ACC112 (cell line): ENCODE measurements around the gene CTNS.

Experiments used
- H2AFZ ChIP-seq: fragments of 200-600 bp; sonication (generic); one replicate; pipeline ENCODE4 v1.6.0; 2017; ENCODE audit warnings: antibody characterized with exemption, low read length; ENCODE audit not compliant: unreplicated experiment
- H3K27ac ChIP-seq: fragments of 200-600 bp; sonication (generic); 2 replicates; pipeline ENCODE4 v1.5.1; 2014; ENCODE audit warnings: low read depth, mild to moderate bottlenecking, antibody characterized with exemption, low read length, moderate library complexity
- H3K27me3 ChIP-seq: fragments of 200-600 bp; sonication (generic); 2 replicates; pipeline ENCODE4 v1.6.1; 2014; ENCODE audit warnings: mild to moderate bottlenecking, antibody characterized with exemption, low read length, moderate library complexity, mixed read lengths; ENCODE audit not compliant: insufficient read depth
- H3K36me3 ChIP-seq: fragments of 200-600 bp; sonication (generic); 2 replicates; pipeline ENCODE4 v1.6.1; 2016; ENCODE audit warnings: mild to moderate bottlenecking, antibody characterized with exemption, low read length, moderate library complexity, mixed read lengths; ENCODE audit not compliant: insufficient read depth
- H3K4me1 ChIP-seq: fragments of 200-600 bp; sonication (generic); one replicate; pipeline ENCODE4 v1.6.1; 2016; ENCODE audit warnings: low read length, mixed read lengths; ENCODE audit not compliant: insufficient read depth, unreplicated experiment, control insufficient read depth
- H3K4me3 ChIP-seq: fragments of 200-600 bp; sonication (generic); 2 replicates; pipeline ENCODE4 v1.5.1; 2014; ENCODE audit warnings: mild to moderate bottlenecking, low read depth, low read length
- H3K79me2 ChIP-seq: fragments of 200-600 bp; sonication (generic); one replicate; pipeline ENCODE4 v1.6.0; 2016; ENCODE audit warnings: low read length; ENCODE audit not compliant: control insufficient read depth, unreplicated experiment, insufficient read depth

Gene CTNS

GRCh38 chr17:3600529-3601205 is 35.9 kb upstream of the CTNS start:
- no peak overlapping the region for H3K27ac ChIP-seq
- no peak overlapping the region for H3K4me3 ChIP-seq
- peaks cover 9% of the 10 kb centered on the region for H3K4me1 ChIP-seq
- H3K27me3 ChIP-seq = no peaks in the 10 kb centered on the region
- no peaks in the 10 kb centered on the region for H3K79me2 ChIP-seq
- H3K36me3 ChIP-seq = no peaks in the 10 kb centered on the region
- no peak overlapping the region for H2AFZ ChIP-seq

GRCh38 chr17:3602499-3602898 is 34.1 kb upstream of the CTNS start:
- H3K27ac ChIP-seq = no peak overlapping the region
- H3K4me3 ChIP-seq = no peak overlapping the region
- no peaks in the 10 kb centered on the region for H3K79me2 ChIP-seq
- no peaks in the 10 kb centered on the region for H3K36me3 ChIP-seq
- H2AFZ ChIP-seq = no peak overlapping the region
- no peaks in the 10 kb centered on the region for H3K27me3 ChIP-seq
- peaks cover 9% of the 10 kb centered on the region for H3K4me1 ChIP-seq

- Histone ChIP-seq H3K27me3 (no peaks in the 10 kb centered on the region), H3K4me3 (no peak overlapping the region), H2AFZ (no peak overlapping the region), H3K4me1 (peaks cover 9% of the 10 kb centered on the region), H3K27ac (peak overlapping the region; percentile 18; the same call in 1 of the 2 replicates), H3K79me2 (no peaks in the 10 kb centered on the region), H3K36me3 (no peaks in the 10 kb centered on the region)
These were observed 33.3 kb upstream of the CTNS start for GRCh38 chr17:3603119-3603869.

GRCh38 chr17:3603870-3604259 is 32.7 kb upstream of the CTNS start:
- Histone ChIP-seq H3K4me1 (peaks cover 9% of the 10 kb centered on the region), H3K4me3 (no peak overlapping the region), H3K79me2 (no peaks in the 10 kb centered on the region), H3K36me3 (no peaks in the 10 kb centered on the region), H2AFZ (no peak overlapping the region), H3K27me3 (no peaks in the 10 kb centered on the region), H3K27ac (no peak overlapping the region)

- Histone ChIP-seq H3K27ac (no peak overlapping the region), H3K4me3 (no peak overlapping the region), H3K79me2 (no peaks in the 10 kb centered on the region), H3K27me3 (no peaks in the 10 kb centered on the region), H3K4me1 (no peaks in the 10 kb centered on the region), H3K36me3 (no peaks in the 10 kb centered on the region), H2AFZ (no peak overlapping the region)
These were observed 26.9 kb upstream of the CTNS start for GRCh38 chr17:3609689-3610088.

- Histone ChIP-seq H3K27me3 (no peaks in the 10 kb centered on the region), H3K36me3 (no peaks in the 10 kb centered on the region), H2AFZ (no peak overlapping the region), H3K4me1 (no peaks in the 10 kb centered on the region), H3K4me3 (no peak overlapping the region), H3K79me2 (no peaks in the 10 kb centered on the region), H3K27ac (no peak overlapping the region)
These were observed 26.0 kb upstream of the CTNS start for GRCh38 chr17:3610523-3610922.

GRCh38 chr17:3613124-3613523 is 23.4 kb upstream of the CTNS start:
- H3K4me3 ChIP-seq = no peak overlapping the region
- peaks cover 11% of the 10 kb centered on the region for H3K36me3 ChIP-seq
- H3K27me3 ChIP-seq = no peaks in the 10 kb centered on the region
- H2AFZ ChIP-seq = no peak overlapping the region
- no peak overlapping the region for H3K27ac ChIP-seq
- H3K79me2 ChIP-seq = no peaks in the 10 kb centered on the region
- no peaks in the 10 kb centered on the region for H3K4me1 ChIP-seq

- no peaks in the 10 kb centered on the region for H3K79me2 ChIP-seq
- H3K36me3 ChIP-seq = peaks cover 17% of the 10 kb centered on the region
- no peak overlapping the region for H2AFZ ChIP-seq
- H3K4me1 ChIP-seq = no peaks in the 10 kb centered on the region
- no peaks in the 10 kb centered on the region for H3K27me3 ChIP-seq
- H3K27ac ChIP-seq = no peak overlapping the region
- H3K4me3 ChIP-seq = no peak overlapping the region
These were observed 21.2 kb upstream of the CTNS start for GRCh38 chr17:3615160-3615870.

- H3K4me3 ChIP-seq = no peak overlapping the region
- peaks cover 20% of the 10 kb centered on the region for H3K36me3 ChIP-seq
- H3K27me3 ChIP-seq = no peaks in the 10 kb centered on the region
These were observed 15.3 kb upstream of the CTNS start for GRCh38 chr17:3621146-3621720.

GRCh38 chr17:3622977-3623594 is 13.5 kb upstream of the CTNS start:
- H3K27me3 ChIP-seq = no peaks in the 10 kb centered on the region
- no peak overlapping the region for H2AFZ ChIP-seq
- H3K4me1 ChIP-seq = no peaks in the 10 kb centered on the region
- H3K79me2 ChIP-seq = no peaks in the 10 kb centered on the region
- H3K4me3 ChIP-seq = no peak overlapping the region
- H3K36me3 ChIP-seq = peaks cover 17% of the 10 kb centered on the region; the same call in 1 of the 2 replicates
- H3K27ac ChIP-seq = no peak overlapping the region

More at GRCh38 chr17:3621146-3621720, 15.3 kb upstream of the CTNS start:
- no peak overlapping the region for H2AFZ ChIP-seq
- H3K27ac ChIP-seq = no peak overlapping the region
- no peaks in the 10 kb centered on the region for H3K79me2 ChIP-seq
- no peaks in the 10 kb centered on the region for H3K4me1 ChIP-seq
